GM10266 (cell line): Measurements from ENCODE around the gene TIMM44.
"Not testable (repeated sequence)": the region's sequence is repeated elsewhere in the genome, so short reads cannot be mapped to it uniquely, and the experiment has no call there.

Experiments used
- DNase-seq: peaks from one replicate; pipeline ENCODE4 v3.0.0; 2012; ENCODE audit errors: extremely low spot score
- CTCF ChIP-seq: IDR thresholded peaks from 2 replicates; pipeline ENCODE4 v1.5.1; 2012; ENCODE audit warnings: mild to moderate bottlenecking, low read depth; ENCODE audit not compliant: control insufficient read depth, insufficient read depth; ENCODE audit errors: missing control alignments

TIMM44 gene

GRCh38 chr19:7899751-7900378 is 43.6 kb downstream of the TIMM44 start:
- no peak for DNase-seq
- TF ChIP-seq CTCF: no peak

GRCh38 chr19:7898967-7899366 is 44.5 kb downstream of the TIMM44 start:
- no peak for TF ChIP-seq CTCF
- no peak for DNase-seq

GRCh38 chr19:7897292-7897691 is 46.2 kb downstream of the TIMM44 start:
- TF ChIP-seq CTCF: no peak
- DNase-seq: no peak

- no peak for DNase-seq
- no peak for TF ChIP-seq CTCF
These were observed 47.9 kb downstream of the TIMM44 start for GRCh38 chr19:7895565-7895964.

DNA sequence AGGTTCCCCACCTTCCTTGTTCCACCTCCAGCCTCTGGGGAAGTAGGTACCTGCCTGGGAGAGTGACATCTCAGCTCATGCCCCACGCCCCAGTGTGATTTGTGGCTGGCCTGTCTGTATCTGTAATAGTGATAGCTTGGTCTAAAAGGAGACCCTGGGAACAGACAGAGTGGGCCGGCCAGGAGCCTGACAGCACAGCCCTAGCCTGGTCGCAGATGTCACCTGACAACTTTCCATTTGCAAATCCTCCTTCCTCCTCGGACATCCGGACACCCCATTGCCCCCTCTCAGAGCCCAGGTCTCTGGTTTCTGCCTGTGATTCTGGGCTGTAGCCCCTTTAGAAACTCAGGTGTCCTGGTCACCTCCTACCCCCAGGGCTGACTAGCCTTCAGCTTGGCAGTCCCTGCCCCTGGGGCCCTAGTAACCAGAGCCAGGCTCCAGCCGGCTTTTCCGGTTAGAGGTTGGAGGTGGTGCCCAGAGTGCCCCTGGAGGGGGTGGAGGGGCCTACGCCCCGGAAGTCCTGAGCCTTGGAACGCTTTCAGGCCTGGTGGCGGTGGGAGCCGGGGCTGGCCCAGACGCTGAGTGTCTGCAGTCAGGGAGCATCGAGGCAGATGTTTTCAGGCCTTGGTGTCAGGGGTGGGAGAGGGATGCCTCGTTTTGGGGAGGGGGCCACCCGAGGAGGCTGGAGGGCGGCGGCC is 48.7 kb downstream of the TIMM44 start:
- no peak for DNase-seq
- TF ChIP-seq CTCF: no peak

DNA sequence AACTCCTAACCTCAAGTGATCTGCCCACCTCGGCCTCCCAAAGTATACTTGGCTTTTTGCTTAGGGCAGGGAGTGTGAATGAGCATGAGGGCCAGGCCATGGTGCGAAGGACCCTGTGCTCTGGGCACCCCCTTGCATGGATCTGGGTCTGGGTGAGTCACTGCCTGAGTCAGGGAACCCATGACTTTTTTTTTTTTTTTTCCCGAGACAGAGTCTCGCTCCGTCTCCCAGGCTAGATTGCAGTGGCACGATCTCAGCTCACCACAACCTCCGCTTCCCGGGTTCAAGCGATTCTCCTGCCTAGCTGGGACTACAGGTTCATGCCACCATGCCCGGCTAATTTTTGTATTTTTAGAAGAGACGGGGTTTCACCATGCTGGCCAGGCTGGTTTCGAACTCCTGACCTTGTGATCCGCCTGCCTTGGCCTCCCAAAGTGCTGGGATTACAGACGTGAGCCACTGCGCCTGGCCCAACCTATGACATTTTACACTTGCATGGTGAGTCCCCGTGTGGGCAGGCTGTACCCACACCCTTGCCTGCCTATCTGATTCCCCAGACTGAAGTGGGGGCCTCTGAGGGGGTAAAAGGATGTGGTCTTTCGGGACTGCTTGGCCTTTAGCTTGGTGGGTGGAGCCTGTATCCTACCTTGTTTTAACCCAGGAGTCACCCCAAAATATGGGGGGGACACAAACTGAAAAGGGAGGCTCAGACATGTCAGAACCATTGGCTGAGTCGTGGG is 49.9 kb downstream of the TIMM44 start:
- DNase-seq: not testable (repeated sequence)

- no peak for TF ChIP-seq CTCF
- DNase-seq: no peak
These were observed 54.6 kb downstream of the TIMM44 start for GRCh38 chr19:7888826-7889217.
